Urinary bladder (tissue), 4 donors: ENCODE data around the gene LILRB3. TPM values are rescaled to one million over a fixed set of nuclear protein-coding genes. Genes with fewer than 3 reads are reported as not detected.
"Not testable (repeated sequence)": the region's sequence is repeated elsewhere in the genome, so short reads cannot be mapped to it uniquely, and the experiment has no call there.

Experiments used
- DNase-seq: peaks from one replicate; pipeline ENCODE4 v3.0.0-alpha.2; 2015; ENCODE audit errors: extremely low spot score
- H3K27ac ChIP-seq: one replicate; pipeline ENCODE4 v1.5.1; 2013; ENCODE audit warnings: low read depth, mild to moderate bottlenecking, moderate library complexity
- H3K36me3 ChIP-seq: one replicate; pipeline ENCODE4 v1.6.1; 2013; ENCODE audit warnings: mild to moderate bottlenecking, moderate library complexity; ENCODE audit not compliant: insufficient read depth
- H3K4me1 ChIP-seq: one replicate; pipeline ENCODE4 v1.6.1; 2013; ENCODE audit warnings: mild to moderate bottlenecking, moderate library complexity; ENCODE audit not compliant: insufficient read depth
- H3K4me3 ChIP-seq: one replicate; pipeline ENCODE4 v1.5.1; 2013; ENCODE audit warnings: low read depth, low read length
- WGBS: extraction: QIAGEN DNeasy Blood & Tissue Kit; methylation state at CpG from one replicate; pipeline ENCODE4 v1.1.7; 2013; 5-methylcytosine and 5-hydroxymethylcytosine counted together
- polyA plus RNA-seq: library from polyadenylated mRNA; stranded (reverse); fragments of 200-250 nt; gene quantifications from one replicate; pipeline ENCODE4 v1.2.3, GENCODE V29; 2013
- total RNA-seq: library from RNA; depleted of rRNA; stranded (reverse); fragments of >200 nt; gene quantifications from one replicate; pipeline ENCODE4 v1.2.3, GENCODE V29; 2014
- donor health status: healthy with polysubstance abuse.
- donor health status: healthy.

LILRB3 gene
- 2.9 TPM for total RNA-seq
- polyA plus RNA-seq, result 7.2 TPM

DNA sequence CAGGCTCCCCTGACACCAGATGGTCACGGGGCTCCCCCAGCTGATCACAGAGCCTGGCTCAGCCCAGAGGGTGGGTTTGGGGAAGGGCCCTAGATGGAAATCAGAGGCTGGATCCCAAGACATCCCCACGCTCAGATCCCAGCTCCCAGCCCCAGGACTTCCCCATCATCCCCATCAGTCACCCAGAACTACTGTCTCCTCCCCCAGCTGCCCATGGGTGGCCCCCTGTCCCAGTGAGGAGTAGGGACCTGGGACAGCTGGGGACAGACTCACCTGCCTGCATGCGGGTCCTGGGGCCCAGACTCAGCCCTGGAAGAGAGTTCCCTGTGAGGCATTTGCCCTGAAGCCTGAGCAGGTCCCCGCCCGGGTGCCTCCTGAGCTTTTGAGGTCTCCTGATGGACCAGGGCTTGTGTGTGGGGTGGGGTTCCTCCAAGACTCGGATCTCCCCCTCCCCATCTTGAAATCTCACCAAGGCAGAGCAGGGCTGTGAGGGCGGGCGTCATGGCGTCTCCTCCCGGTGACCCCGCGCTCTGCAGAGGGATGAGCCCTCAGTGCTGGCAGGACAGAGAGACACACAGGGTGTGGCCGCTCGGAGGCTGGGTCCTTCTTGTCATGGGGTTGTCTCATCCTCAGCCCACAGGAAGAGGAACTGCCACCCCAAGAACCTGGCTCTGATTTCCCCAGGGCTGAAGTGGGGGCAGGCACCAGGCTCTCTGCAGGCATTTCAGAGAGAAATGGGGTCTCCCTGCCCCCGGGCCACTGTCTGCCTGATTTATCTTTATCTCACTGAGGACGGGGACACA lies at the start of gene LILRB3:
LILRB3 (minus strand) TSS at position 534 of the 803 bp plus-strand sequence; CDS start at position 503, 31 bp downstream.
- H3K36me3 ChIP-seq, DNase-seq, H3K4me1 ChIP-seq, H3K27ac ChIP-seq, H3K4me3 ChIP-seq: not testable (repeated sequence)
- WGBS, result 61% methylated on average over 15 of the region's 16 CpGs

DNA sequence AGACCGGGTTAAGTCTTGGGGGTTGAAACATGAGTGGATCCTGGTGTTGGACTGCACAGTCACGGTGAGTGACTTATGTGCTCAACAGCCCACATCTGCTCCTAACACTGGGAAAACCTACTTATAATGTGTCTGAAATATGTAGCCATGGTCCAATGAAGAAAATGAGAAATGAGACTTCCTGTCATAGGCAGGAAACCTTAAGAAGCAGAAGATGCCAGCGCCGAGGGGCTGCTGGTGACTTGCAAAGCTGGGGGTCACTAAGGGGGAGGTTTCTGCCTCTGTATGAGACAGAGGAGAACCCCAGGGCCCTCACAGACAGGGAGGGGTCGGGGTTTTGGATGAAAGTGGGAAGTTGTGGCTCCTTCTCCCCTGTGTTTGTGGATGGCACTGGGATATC lies 49.4 kb upstream of the LILRB3 start:
- 60% methylated on average over 5 of the region's 5 CpGs for WGBS
- DNase-seq, H3K27ac ChIP-seq, H3K4me1 ChIP-seq, H3K4me3 ChIP-seq, H3K36me3 ChIP-seq: not testable (repeated sequence)

DNA sequence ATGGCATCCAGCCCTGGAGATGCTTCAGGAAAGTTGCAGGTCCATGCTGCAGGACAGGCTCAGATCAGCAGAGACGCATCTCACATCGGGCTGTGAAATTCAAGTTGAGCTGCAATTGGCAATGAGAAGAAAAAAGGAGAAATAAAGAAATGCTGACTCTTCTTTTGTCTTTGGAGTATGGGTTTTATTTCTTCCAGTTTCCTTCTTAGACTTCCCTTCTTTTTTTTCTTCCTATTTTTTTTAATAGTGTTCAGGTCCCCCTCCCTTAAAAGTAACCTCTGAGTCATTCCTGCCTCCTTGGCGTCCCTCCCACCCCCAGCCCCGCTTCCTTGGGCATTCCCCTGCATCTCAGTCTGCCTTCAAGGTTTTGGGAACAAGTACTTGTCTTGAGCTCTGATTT lies 48.8 kb upstream of the LILRB3 start:
- WGBS, result 63% methylated on average over 4 of the region's 4 CpGs
- H3K27ac ChIP-seq, H3K4me3 ChIP-seq, H3K4me1 ChIP-seq, DNase-seq, H3K36me3 ChIP-seq: not testable (repeated sequence)

DNA sequence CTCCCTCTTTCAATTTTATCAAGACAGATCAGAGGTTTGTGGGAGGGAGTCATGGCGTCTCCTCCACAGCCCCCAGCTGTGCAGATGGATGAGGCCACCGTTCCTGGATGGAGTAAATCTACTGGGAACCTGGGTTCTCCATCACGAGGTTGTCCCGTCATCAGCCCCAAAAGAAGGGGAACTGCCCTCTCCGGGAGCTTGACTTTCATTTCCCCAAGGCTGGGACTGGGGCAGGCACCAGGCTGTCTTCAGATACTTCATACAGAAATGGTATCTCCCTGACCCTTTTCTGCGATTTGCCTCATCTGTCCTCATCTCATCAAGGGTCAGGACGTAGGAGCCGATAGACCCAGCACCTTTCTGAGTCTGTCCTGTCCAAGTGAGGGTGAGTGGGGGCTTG lies 48.3 kb upstream of the LILRB3 start:
- WGBS, result 73% methylated on average over 8 of the region's 8 CpGs

DNA sequence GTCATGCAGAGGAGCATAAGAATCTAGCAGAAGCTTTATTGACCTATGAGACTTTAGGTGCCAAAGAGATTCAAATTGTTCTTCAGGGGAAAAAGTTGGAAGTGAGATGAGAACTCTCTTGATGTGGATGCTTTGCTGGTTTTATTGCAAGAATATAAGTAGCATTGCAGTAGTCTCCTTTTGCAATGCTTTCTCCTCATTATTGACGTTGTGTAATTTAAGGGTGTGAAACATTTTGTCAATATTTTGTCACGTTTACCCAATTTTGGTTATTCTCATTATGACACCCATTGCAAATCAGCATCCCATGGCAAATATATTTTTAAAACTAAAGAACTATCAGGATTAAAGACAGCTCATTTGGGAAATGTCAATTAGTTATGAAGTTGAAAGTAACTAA lies 46.1 kb upstream of the LILRB3 start:
- Histone ChIP-seq H3K27ac (no peak overlapping the region), H3K4me1 (no peaks in the 10 kb centered on the region), H3K4me3 (no peak overlapping the region), H3K36me3 (no peaks in the 10 kb centered on the region)
- 56% methylated on average over 2 of the region's 2 CpGs for WGBS
- DNase-seq, result no peak

More for the DNA sequence above, 48.3 kb upstream of the LILRB3 start:
- H3K27ac ChIP-seq, result no peak overlapping the region
- no peaks in the 10 kb centered on the region for H3K36me3 ChIP-seq
- H3K4me1 ChIP-seq, result no peaks in the 10 kb centered on the region
- no peak for DNase-seq
- no peak overlapping the region for H3K4me3 ChIP-seq

DNA sequence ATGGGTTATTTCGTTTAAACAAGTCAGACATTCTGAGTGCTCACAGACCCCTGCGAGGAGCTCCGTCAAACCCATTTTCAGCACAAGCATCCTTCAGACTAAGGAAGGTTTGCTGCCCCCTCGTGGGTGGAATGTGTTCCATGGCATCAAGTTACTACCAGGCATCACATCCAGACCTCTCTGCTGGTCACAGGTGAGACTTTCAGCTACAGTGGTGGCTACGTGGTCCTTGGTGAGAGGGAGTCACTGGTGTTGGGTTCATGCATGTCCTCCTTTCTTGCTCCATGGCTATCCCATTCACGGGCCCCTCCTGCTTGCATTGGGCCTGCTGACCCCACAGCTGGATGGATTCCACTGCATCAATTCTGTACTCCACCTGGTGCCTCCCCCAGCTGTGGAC lies 43.3 kb upstream of the LILRB3 start:
- Histone ChIP-seq H3K36me3 (no peaks in the 10 kb centered on the region), H3K4me1 (no peaks in the 10 kb centered on the region), H3K4me3 (no peak overlapping the region), H3K27ac (no peak overlapping the region)
- 3% methylated on average over 6 of the region's 6 CpGs for WGBS
- no peak for DNase-seq

DNA sequence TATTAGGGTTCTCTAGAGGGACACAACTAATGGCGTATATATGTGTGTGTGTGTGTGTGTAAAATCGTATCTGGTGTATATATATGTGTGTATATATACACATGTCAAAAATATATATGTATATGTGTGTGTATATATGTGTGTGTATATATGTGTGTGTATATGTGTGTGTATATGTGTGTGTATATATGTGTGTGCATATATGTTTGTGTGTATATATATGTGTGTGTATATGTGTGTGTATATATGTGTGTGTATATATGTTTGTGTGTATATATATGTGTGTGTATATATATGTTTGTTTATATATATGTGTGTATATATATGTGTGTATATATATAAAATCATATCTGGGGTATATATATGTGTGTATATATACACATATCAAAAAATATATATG lies 39.7 kb upstream of the LILRB3 start:
- no peaks in the 10 kb centered on the region for H3K4me1 ChIP-seq
- no peaks in the 10 kb centered on the region for H3K36me3 ChIP-seq
- no peak overlapping the region for H3K27ac ChIP-seq
- no peak overlapping the region for H3K4me3 ChIP-seq
- 82% methylated on average over 2 of the region's 2 CpGs for WGBS
- no peak for DNase-seq

DNA sequence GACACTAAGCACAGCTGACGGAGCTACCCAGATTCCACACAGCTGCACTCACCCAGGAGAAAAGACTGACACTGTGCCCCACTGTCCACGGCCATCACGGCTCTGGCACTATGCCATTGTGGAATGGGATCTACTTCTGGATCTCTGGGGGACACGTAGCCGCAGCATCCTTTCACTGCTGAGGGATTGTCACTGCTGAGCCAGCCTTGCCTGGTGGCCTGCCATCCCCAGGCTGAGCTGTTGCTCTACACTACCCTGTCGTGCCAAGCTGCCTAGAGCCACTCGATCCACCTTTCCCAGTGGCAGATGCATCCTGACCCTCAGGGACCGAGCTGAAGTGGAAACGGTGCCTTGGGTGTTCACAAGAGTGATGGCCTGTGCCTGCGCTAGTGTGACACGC lies 39.3 kb upstream of the LILRB3 start:
- DNase-seq, result no peak
- WGBS, result 76% methylated on average over 11 of the region's 11 CpGs
- Histone ChIP-seq H3K27ac (no peak overlapping the region), H3K4me1 (no peaks in the 10 kb centered on the region), H3K4me3 (no peak overlapping the region), H3K36me3 (no peaks in the 10 kb centered on the region)

DNA sequence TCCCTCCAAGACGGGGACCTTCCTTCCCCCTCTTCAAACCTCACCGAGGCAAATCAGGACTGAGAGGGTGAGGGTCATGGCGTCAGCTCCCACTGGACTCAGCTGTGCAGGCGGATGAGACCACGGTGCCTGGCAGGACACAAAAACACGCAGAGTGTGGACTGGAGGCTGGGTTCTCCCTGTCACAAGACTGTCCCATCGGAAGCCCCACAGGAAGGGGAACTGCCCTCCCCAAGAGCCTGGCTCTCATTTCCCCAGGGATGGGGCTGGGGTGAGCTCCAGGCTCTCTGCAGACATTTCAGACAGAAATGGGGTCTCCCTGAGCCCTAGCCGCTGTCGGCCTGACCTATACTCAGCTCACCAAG lies 34.3 kb upstream of the LILRB3 start, which contains the start of gene LILRB5:
LILRB5 (minus strand) TSS at position 158 of the 365 bp plus-strand sequence; CDS start at position 78, 80 bp downstream.
- H3K4me1 ChIP-seq, result no peaks in the 10 kb centered on the region
- no peak for DNase-seq
- H3K27ac ChIP-seq, result no peak within 1 kb of the TSS
- H3K36me3 ChIP-seq, result no peaks in the 10 kb centered on the region
- no peak within 1 kb of the TSS for H3K4me3 ChIP-seq
- WGBS, result 71% methylated on average over 9 of the region's 9 CpGs

DNA sequence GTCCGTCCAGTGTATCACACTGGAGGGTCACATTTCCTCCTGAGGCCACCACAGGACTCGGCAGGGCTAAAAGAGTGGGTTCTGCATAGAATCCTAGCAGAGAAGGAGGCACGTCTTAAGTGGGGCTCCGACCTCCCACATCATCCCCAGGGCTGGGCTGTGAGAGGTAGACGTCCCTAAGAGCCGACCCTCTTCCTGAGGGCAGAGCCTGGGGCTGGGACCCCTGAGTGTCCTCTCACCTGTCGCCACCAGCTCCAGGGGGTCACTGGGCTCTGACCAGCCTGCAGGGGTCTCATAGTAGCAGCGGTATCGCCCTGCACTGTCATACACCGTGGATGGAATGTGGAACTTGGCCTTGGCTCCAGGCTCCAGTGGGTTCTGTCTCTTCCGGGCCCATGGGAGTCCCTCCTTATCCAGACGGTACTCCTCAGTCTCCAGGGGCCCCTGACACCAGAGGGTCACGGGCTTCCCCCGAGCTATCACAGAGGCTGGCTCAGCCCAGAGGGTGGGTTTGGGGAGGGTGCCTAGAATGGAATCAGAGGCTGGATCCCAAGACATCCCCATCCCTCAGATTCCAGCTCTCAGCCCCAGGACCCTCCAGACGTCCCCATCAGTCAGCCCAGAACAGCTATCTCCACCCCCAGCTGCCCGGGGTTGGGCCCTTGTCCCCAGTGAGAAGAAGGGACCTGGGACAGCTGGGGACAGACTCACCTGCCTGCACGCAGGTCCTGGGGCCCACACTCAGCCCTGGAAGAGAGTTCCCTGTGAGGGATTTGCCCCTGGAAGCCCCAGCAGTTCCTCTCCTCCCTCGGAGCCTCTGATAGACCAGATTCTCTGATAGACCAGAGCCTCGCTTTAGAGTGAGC lies 33.7 kb upstream of the LILRB3 start:
- Histone ChIP-seq H3K36me3 (no peaks in the 10 kb centered on the region), H3K4me3 (no peak overlapping the region), H3K4me1 (no peaks in the 10 kb centered on the region), H3K27ac (no peak overlapping the region)
- DNase-seq, result no peak
- 72% methylated on average over 19 of the region's 19 CpGs for WGBS

DNA sequence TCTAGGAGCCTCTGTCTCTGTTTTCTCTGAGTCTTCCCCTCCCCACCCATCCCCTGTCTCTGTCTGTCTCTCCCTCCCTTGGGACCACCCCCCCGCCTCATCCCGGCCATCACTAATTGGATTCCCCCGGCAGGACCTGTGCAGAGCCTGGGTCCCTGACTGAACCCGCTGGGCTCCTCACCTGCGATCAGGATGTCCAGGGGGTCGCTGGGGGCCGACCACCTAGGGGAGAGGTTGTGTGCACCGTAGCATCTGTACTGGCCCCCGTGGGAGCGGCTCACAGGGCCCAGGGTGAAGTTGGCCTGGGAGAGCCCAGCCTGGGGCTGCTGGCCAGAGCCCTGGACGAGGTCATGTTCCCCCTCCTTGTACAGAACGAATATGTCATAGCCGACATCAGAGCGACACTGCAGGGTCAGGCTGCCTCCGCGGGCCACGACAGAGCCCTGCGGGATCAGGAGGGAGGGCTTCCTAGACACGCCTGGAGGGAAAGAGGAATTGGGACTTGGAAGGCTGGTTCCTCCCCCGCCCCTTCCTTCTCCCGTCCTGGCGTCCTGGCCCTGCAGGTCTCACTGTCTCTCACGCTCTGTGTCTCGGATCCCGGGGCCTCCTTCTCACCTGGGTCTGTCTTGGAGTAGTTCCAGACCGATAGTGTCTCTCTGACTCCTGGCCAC lies 32.4 kb upstream of the LILRB3 start:
- no peaks in the 10 kb centered on the region for H3K36me3 ChIP-seq
- DNase-seq, result no peak
- H3K4me3 ChIP-seq, result no peak overlapping the region
- no peak overlapping the region for H3K27ac ChIP-seq
- no peaks in the 10 kb centered on the region for H3K4me1 ChIP-seq
- WGBS, result 53% methylated on average over 26 of the region's 26 CpGs

DNA sequence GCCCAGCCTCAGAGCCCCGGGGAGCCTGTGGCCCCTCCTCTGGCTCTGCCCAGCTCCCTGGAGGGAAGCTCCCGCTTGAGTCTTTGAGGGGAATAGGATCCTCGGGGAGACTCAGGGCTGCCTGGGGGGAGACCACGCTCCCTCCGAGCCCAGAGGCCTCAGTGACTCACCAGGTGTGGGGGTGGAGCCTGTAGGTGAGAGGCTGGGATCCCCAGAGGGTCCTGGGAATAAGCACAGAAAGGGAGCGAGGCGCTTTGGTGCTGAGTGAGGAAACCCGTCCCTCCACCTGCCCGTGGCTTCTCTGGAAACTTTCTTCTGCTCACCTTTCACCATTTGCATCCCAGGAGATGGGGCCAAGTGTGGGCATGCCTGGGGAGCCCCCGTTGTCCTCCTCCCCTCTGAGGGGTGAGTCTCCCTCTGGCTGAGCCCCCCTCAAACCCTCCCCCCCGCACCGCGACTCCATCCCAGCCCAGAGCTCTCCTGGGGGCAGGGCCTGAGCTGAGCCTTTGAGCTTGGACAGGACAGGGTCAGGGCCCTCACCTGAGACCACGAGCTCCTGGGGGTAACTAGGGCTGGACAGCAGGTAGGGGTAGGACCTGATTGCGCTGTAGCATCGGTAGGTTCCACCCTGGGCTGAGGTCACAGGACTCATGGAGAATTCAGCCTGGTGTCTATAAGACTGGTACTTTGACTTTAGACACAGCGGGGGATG lies 31.5 kb upstream of the LILRB3 start:
- no peak for DNase-seq
- WGBS, result 51% methylated on average over 17 of the region's 17 CpGs

More for the DNA sequence above, 31.5 kb upstream of the LILRB3 start:
- no peak overlapping the region for H3K27ac ChIP-seq
- H3K36me3 ChIP-seq, result no peaks in the 10 kb centered on the region
- H3K4me1 ChIP-seq, result no peaks in the 10 kb centered on the region
- H3K4me3 ChIP-seq, result no peak overlapping the region
